Measurements from ENCODE around the gene TBC1D32.

Gene TBC1D32

GRCh38 chr6:121260651-121261102 is 73.6 kb downstream of the TBC1D32 start:
- TF ChIP-seq CTCF (IDR thresholded peaks at IDR 0.05; ENCODE audit: insufficient read depth, low read length, poor library complexity, severe bottlenecking) = no peak
- DNase-seq (ENCODE audit: extremely low read depth, insufficient read length) = no peak

GRCh38 chr6:121247386-121247785 is 86.9 kb downstream of the TBC1D32 start:
- TF ChIP-seq CTCF (IDR thresholded peaks at IDR 0.05; ENCODE audit: insufficient read depth, low read length, poor library complexity, severe bottlenecking) = no peak
- H3K4me3 ChIP-seq (replicated peaks; ENCODE audit: low read depth, low read length) = no peak overlapping the region
- no peaks in the 10 kb centered on the region for H3K27me3 ChIP-seq (replicated peaks; ENCODE audit: control insufficient read depth, insufficient read depth, low read length)
- no peak for DNase-seq (ENCODE audit: extremely low read depth, insufficient read length)
- no peaks in the 10 kb centered on the region for H3K36me3 ChIP-seq (ENCODE audit: control insufficient read depth, insufficient read depth, low read length)

More at GRCh38 chr6:121260651-121261102, 73.6 kb downstream of the TBC1D32 start:
- Histone ChIP-seq H3K4me3 (replicated peaks; ENCODE audit: low read depth, low read length) (no peak overlapping the region), H3K36me3 (ENCODE audit: control insufficient read depth, insufficient read depth, low read length) (no peaks in the 10 kb centered on the region), H3K27me3 (replicated peaks; ENCODE audit: control insufficient read depth, insufficient read depth, low read length) (no peaks in the 10 kb centered on the region)

- no peaks in the 10 kb centered on the region for H3K27me3 ChIP-seq (replicated peaks; ENCODE audit: control insufficient read depth, insufficient read depth, low read length)
- TF ChIP-seq CTCF (IDR thresholded peaks at IDR 0.05; ENCODE audit: insufficient read depth, low read length, poor library complexity, severe bottlenecking) = no peak
- H3K4me3 ChIP-seq (replicated peaks; ENCODE audit: low read depth, low read length) = no peak overlapping the region
- no peaks in the 10 kb centered on the region for H3K36me3 ChIP-seq (ENCODE audit: control insufficient read depth, insufficient read depth, low read length)
- DNase-seq (ENCODE audit: extremely low read depth, insufficient read length) = no peak
Observed at GRCh38 chr6:121242386-121242785, 91.9 kb downstream of the TBC1D32 start.

- TF ChIP-seq CTCF (IDR thresholded peaks at IDR 0.05; ENCODE audit: insufficient read depth, low read length, poor library complexity, severe bottlenecking) = no peak
- no peak overlapping the region for H3K4me3 ChIP-seq (replicated peaks; ENCODE audit: low read depth, low read length)
- no peaks in the 10 kb centered on the region; the same call in 1 of the 2 replicates for H3K36me3 ChIP-seq (ENCODE audit: control insufficient read depth, insufficient read depth, low read length)
- no peaks in the 10 kb centered on the region for H3K27me3 ChIP-seq (replicated peaks; ENCODE audit: control insufficient read depth, insufficient read depth, low read length)
- no peak for DNase-seq (ENCODE audit: extremely low read depth, insufficient read length)
Observed at GRCh38 chr6:121237859-121238258, 96.4 kb downstream of the TBC1D32 start.

GRCh38 chr6:121236984-121237383 is 97.3 kb downstream of the TBC1D32 start:
- no peaks in the 10 kb centered on the region for H3K27me3 ChIP-seq (replicated peaks; ENCODE audit: control insufficient read depth, insufficient read depth, low read length)
- no peak for DNase-seq (ENCODE audit: extremely low read depth, insufficient read length)
- H3K4me3 ChIP-seq (replicated peaks; ENCODE audit: low read depth, low read length) = no peak overlapping the region
- no peaks in the 10 kb centered on the region; the same call in 1 of the 2 replicates for H3K36me3 ChIP-seq (ENCODE audit: control insufficient read depth, insufficient read depth, low read length)
- TF ChIP-seq CTCF (IDR thresholded peaks at IDR 0.05; ENCODE audit: insufficient read depth, low read length, poor library complexity, severe bottlenecking) = no peak

- no peak for DNase-seq (ENCODE audit: extremely low read depth, insufficient read length)
- no peak overlapping the region for H3K4me3 ChIP-seq (replicated peaks; ENCODE audit: low read depth, low read length)
- no peaks in the 10 kb centered on the region; the same call in 1 of the 2 replicates for H3K36me3 ChIP-seq (ENCODE audit: control insufficient read depth, insufficient read depth, low read length)
- no peaks in the 10 kb centered on the region for H3K27me3 ChIP-seq (replicated peaks; ENCODE audit: control insufficient read depth, insufficient read depth, low read length)
- no peak for TF ChIP-seq CTCF (IDR thresholded peaks at IDR 0.05; ENCODE audit: insufficient read depth, low read length, poor library complexity, severe bottlenecking)
Observed at GRCh38 chr6:121235386-121235785, 98.9 kb downstream of the TBC1D32 start.

Measured in GM06990 (cell line).